GM20431 (cell line): ENCODE results near the gene DAAM1.

ENCODE experiments used
- in situ Hi-C: fragments of 300-500 bp; cut with MseI, MboI; formaldehyde crosslinking; loops from one replicate; pipeline ENCODE4 v1.15.0; 2020; ENCODE audit warnings: low sequenced_read_pairs; ENCODE audit not compliant: unreplicated experiment

Gene DAAM1

DNA sequence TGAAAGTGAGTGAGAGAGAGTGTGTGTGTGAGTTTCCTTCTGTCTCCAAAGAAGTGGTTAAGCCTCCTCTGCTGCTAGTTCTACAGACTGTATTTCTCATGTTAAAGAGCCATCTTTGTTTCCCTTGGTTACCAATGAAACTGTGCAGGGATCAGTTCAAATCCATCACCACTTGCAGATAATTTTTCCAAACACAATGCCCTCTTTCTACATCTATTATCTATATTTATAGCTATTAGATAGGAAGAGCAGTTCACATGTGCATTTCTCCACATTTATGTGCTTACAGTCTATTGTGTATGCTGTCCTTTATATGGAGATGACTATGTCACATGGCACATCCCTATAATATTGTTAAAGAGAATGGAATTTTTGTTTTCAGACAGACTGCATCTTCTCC lies 2.2 kb upstream of the DAAM1 start:
- in situ Hi-C loops, result no loop called here

GRCh38 chr14:59187118-59187517 lies 1.3 kb upstream of the DAAM1 start:
- in situ Hi-C loops, result no loop called here

DNA sequence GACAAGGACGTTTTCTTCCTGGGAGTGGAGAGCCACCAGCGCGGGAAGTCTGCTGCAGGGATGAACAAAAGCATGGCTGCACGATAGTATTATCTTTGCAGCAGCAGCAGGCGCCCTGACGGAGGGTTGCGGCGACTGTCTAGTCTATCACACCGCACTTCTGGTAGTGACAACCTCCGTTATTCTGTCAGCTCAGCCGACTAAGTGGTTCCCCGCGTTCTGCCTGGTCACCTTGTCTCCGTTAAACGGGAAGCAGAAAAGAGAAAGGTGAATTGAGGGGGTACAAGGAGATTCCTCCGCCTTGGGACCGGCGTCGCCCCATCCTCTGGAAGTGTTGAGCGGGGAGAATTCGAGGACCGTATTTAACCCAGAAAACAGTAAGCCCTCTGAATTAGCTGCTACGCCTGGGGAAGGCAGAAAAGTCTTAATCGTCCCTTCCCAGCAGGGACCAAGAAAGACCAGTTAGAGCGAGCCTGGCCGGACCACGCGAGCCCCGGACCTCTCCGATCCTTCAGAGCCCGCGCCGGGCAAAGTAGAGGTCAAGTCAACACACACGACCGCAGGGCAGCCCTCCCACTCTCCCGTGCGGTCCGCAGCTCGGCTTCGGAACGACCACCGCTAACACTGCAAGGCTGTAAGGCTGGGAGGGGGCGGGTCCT lies 536 bp upstream of the DAAM1 start:
- in situ Hi-C loops, result no loop called here

- in situ Hi-C loops, result no loop called here
Measured at GRCh38 chr14:59189091-59189785, 771 bp downstream of the DAAM1 start.

GRCh38 chr14:59189786-59190368 lies 1.4 kb downstream of the DAAM1 start:
- in situ Hi-C loops, result no loop called here

DNA sequence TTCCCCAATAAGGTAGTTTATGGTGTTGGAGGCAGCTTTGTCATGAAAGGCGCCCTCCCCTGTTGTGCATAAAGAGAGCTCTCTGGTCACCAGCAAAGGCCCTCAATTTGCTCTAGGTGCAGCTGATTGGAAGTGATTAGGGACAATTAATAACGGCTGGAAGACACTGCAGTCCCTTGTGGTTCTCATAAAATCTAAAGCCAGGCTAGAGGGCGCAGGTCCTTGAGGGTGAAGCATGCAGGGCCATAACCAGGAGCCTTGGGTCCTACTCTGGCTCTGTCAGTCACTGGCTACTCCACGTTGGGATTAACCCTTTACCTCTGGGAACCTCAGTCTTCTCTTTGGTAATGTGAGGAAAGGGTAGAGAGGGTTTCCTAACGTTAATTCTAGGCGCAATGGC lies 1.9 kb downstream of the DAAM1 start:
- in situ Hi-C loops, result no loop called here

GRCh38 chr14:59195912-59196311 lies 7.4 kb downstream of the DAAM1 start:
- in situ Hi-C loops, result no loop called here

- in situ Hi-C loops, result no loop called here
Measured at GRCh38 chr14:59197695-59198262, 9.3 kb downstream of the DAAM1 start.

DNA sequence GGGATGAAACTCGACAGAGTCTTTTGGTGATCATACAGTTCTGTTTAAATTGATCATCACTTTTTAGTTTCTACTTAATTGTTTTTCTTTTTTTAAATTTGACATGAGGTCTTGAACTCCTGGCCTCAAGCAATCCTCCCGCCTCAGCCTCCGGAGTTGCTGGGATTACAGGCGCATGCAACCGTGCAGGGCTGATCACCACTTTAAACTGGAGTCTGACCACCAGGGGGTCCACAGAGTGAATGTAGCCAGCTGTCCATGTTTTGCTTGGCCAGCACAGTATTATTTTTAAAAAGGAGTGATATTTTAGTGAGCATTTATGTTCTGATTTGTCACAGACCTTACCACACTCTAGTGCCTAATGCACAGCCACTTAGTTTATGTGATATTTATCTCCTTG lies 10.7 kb downstream of the DAAM1 start:
- in situ Hi-C loops, result no loop called here

- in situ Hi-C loops, result no loop called here
Measured at GRCh38 chr14:59199614-59200013, 11.1 kb downstream of the DAAM1 start.

GRCh38 chr14:59200195-59200594 lies 11.7 kb downstream of the DAAM1 start:
- in situ Hi-C loops, result no loop called here

DNA sequence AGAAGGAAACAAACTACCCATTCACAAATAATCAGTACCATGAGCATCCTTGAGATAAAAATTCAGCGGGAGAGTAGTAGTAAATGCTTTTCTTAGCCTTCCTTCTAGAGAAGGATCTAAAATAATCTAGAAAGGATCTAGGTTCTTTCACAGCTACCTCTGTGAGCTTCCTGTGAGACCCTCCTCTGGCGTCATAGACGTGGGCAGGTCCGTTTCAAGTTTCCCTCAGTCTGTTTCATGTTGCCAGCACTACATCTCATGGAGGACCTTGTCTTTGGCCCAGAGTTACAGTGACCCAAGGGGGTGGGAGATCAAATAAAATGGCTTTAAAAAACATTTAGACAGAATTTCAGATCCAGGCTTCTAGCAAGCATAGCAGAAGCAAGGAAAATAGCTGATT lies 13.6 kb downstream of the DAAM1 start:
- in situ Hi-C loops, result no loop called here

DNA sequence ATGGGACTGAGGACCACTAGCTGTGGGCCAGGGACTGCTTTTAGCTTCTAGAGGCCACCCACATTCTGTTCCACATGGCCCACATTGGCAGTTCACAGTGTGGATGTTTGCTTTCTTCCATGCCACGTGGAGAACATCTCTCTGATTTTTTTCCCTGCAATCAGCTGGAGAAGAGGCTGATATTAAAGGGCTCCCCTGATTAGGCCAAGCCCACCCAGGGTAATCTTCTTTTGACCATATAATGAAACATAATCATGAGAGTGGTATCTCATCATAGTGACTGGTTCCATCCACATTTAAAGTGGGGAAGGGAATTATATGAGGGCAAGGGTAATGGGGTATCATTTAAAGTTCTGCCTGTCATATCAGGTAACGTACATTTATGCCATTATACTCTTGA lies 15.8 kb downstream of the DAAM1 start:
- in situ Hi-C loops, result no loop called here

DNA sequence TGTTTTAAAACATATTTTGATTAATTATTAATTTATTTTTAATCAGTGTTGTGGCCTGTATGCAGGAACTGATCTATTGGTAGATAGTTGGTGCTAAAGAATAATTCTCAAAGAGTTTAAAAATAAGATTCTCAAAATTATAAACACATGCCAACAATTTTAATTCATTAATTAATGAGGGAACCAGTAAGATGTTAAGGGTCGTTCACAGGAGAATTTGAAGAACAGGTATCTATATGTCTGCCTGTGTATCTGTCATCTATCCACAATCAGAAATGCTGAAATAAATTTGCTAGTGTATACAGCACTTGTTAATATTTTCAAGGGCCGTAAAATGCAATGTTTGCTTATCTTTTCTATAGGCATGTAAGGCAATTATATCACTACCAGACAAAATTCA lies 18.4 kb downstream of the DAAM1 start:
- in situ Hi-C loops, result no loop called here

GRCh38 chr14:59207506-59207933 lies 19.1 kb downstream of the DAAM1 start:
- in situ Hi-C loops, result no loop called here

GRCh38 chr14:59208224-59208814 lies 19.9 kb downstream of the DAAM1 start:
- in situ Hi-C loops, result no loop called here

DNA sequence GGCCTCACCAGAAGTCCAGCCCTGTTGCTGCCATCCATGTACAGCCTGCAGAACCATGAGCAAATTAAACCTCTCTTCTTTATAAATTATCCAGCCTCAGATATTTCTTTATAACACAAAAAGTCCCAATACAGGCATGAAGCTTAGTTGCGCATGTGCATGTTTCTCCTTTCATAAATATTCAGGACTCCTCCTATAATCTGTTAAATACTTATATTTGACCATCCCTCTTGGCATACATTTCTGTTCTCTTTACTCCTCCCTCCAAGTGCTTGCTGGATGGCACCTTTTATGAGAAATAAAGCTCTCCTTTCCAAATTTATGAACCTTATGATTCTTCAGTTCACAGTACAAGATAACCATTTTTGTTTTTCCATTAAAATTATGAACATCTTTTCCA lies 20.5 kb downstream of the DAAM1 start:
- in situ Hi-C loops, result no loop called here

DNA sequence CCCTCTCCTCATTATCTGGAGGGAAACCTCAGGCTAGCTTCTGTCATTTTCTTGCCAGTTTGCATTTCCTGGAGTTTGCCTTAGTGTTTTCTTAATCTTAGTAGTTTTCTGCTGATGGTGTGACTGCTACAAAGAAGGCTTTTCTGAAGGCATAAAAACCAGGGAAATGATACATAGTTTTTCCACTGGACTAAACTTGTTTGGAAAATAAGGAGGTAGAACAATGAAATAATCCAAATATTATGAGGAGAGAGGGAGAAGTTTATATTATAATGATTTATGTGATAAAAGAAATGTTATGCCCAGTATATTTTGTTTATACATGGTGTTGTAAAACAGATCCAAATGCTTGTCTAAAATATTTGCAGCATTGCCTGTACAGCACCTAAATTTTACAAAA lies 22.2 kb downstream of the DAAM1 start:
- in situ Hi-C loops, result no loop called here

DNA sequence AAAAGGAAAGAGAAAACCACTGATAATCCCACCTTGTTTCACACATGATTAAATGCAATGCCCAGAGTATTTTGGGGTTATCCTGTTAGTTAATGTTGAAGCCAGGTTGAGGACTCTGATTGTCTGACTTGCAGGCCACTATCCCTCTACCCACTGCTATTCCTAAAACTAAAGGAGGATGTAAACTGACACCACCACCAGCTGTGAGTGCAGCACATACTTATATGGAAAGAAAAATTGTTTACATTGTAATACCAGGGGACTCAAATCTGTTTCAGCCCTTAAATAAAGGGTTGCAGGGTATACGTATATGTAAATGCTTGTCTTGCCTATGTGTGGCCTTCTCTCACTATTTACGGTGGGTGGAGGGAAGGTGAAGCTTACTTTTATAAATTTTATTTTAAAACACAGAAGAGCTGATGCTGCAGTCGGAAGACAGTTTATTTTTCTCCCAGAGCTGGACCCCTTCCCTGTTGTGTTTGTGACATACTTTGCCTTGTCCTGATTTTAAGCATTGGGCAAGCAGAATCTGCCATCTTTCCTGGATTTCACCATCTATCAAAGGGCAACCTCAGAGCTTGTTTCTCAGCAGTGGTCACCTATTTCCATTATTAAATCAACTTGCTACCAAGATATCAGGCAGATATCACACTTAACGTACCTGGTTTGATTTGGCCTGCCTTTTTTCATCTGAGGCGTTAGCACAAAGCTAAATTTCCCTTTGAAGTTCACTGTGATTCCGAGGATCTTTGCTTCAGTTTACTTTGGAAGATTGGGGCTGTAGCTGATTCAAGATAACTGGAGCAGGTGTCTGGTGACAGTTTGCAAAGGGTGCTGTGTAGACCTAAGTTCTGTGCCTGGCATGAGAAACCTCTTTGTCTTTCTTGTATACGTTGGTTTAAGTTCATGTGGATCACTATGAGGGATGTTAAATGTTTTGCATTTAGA lies 25.2 kb downstream of the DAAM1 start:
- in situ Hi-C loops, result no loop called here
